ENCODE data around the gene PXDN. TPM values are rescaled to one million over a fixed set of nuclear protein-coding genes. Genes with fewer than 3 reads are reported as not detected.
"Not testable (repeated sequence)": the region's sequence is repeated elsewhere in the genome, so short reads cannot be mapped to it uniquely, and the experiment has no call there.

PXDN gene
- total RNA-seq, 1 donor from 2014 or later = 36.3 TPM

DNA sequence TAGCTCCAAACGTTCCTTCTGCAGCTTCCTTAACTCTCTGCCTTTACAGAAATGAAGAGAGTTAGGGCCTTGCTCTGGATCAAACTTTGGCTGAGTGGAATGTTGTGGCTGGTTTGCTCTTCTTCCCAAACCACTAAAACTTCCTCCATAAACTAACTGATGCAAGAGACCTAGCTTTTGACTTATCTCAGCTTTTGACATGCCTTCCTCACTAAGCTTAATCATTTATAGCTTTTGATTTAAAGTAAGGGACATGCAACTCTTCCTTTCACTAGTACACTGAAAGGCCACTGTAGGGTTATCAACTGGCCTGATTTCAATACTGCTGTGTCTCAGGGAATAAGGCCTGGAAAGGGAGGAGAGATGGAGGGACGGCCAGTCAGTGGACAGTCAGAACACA, 8.3 kb downstream of the PXDN start:
- H3K27me3 ChIP-seq (ENCODE audit: low read depth) = no peaks in the 10 kb centered on the region
- H3K27ac ChIP-seq = no peak overlapping the region
- no peak overlapping the region for H3K4me3 ChIP-seq
- peaks cover 19% of the 10 kb centered on the region for H3K4me1 ChIP-seq
- H3K9me3 ChIP-seq = no peaks in the 10 kb centered on the region
- no peak for DNase-seq
- TF ChIP-seq, protein P1, sequence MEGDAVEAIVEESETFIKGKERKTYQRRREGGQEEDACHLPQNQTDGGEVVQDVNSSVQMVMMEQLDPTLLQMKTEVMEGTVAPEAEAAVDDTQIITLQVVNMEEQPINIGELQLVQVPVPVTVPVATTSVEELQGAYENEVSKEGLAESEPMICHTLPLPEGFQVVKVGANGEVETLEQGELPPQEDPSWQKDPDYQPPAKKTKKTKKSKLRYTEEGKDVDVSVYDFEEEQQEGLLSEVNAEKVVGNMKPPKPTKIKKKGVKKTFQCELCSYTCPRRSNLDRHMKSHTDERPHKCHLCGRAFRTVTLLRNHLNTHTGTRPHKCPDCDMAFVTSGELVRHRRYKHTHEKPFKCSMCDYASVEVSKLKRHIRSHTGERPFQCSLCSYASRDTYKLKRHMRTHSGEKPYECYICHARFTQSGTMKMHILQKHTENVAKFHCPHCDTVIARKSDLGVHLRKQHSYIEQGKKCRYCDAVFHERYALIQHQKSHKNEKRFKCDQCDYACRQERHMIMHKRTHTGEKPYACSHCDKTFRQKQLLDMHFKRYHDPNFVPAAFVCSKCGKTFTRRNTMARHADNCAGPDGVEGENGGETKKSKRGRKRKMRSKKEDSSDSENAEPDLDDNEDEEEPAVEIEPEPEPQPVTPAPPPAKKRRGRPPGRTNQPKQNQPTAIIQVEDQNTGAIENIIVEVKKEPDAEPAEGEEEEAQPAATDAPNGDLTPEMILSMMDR (IDR thresholded peaks at IDR 0.05) = no peak
- no peak for ATAC-seq
- no peaks in the 10 kb centered on the region for H3K36me3 ChIP-seq
- intact Hi-C loops (cut with DNase I) = no loop called here

DNA sequence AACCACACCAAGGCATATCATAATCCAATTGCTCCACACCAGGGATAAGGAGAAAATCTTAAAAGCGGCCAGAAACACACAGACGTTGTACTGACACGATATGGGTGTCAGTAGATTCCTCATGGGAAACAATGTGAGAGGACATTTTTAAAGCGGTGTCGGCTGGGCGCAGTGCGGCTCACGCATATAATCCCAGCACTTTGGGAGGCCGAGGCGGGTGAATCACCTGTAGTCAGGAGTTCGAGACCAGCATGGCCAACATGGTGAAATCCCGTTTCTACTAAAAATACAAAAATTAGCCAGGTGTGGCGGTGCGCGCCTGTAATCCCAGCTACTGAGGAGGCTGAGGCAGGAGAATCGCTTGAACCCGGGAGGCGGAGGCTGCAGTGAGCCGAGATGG, 11.0 kb downstream of the PXDN start:
- H3K4me1 ChIP-seq = peaks cover 39% of the 10 kb centered on the region
- DNase-seq; H3K27ac ChIP-seq; H3K36me3 ChIP-seq; H3K4me3 ChIP-seq; H3K9me3 ChIP-seq; intact Hi-C loops (cut with DNase I); ATAC-seq; H3K27me3 ChIP-seq (ENCODE audit: low read depth): not testable (repeated sequence)

DNA sequence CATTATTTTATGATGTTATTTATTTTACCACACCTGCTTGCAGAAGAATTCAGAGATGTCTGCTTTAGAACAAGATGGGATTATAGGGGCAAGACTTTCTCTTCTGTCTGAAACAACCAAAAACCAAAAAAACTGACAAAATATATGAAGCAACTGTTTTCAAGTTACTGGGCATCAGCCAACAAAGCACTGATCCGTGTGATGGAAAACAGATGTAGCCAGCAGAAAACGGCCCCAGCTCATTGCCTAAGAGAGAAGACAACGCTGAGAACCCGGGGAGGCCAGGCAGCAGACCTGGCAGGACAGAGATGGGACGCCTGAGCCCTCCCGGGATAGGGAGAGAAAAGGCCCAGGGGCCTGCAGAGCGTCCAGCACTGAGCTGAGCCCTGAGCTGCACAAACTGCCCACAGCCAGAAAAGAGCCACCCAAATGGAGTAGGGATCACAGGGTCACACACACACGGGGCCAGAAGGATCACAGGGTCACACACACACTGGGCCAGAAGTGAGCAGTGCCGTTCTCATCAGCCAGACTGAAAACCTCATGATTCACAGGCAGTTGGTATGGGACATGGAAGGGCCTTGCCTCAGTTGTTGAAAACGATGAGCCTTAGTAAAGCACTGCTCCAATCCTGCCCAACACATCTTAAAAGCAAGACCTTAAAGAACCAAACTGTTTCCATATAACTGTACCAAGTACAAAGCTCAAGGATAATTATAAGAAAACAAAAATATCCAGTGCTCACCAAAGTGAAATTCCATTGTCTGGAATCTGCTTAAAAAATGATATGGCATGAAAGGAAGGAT, 12.1 kb downstream of the PXDN start:
- H3K27me3 ChIP-seq (ENCODE audit: low read depth) = no peaks in the 10 kb centered on the region
- H3K9me3 ChIP-seq = no peaks in the 10 kb centered on the region
- H3K27ac ChIP-seq = peak overlapping the region; percentile 66
- TF ChIP-seq, protein P1 (IDR thresholded peaks at IDR 0.05) = no peak
- H3K4me3 ChIP-seq = no peak overlapping the region
- intact Hi-C loops (cut with DNase I) = no loop called here
- DNase-seq (no peak), ATAC-seq (no peak)
- H3K4me1 ChIP-seq = peaks cover 46% of the 10 kb centered on the region
- H3K36me3 ChIP-seq = no peaks in the 10 kb centered on the region

DNA sequence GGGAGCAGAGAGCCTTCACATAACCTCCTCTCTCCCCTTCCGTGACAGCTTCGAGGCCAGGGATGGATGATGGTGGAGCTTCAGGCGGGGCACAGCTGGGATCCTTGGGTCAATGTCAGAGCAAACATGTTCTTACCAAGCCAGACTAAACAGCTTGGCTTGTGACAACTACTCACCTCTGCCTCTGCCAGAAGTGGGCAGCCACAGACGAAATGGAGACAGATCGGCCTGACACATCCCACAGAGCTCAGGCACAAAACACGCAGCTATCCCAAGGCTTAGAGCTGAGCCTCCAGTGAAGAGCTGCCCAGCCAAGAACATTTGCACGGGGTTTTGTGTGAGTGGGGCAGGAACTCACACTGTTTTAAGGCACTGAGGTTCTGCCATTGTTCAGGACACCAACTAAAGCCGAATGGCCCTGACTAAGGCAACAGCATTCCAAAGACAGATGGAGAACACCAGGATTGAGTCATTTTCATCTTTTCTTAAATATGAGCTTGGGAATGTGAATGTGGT, 12.8 kb downstream of the PXDN start:
- TF ChIP-seq, protein P1 (IDR thresholded peaks at IDR 0.05) = no peak
- ATAC-seq (peak; percentile 13 to 27), DNase-seq (peak; percentile 28)
- no peaks in the 10 kb centered on the region for H3K27me3 ChIP-seq (ENCODE audit: low read depth)
- H3K4me3 ChIP-seq = no peak overlapping the region
- peak overlapping the region; percentile 66 for H3K27ac ChIP-seq
- intact Hi-C loops (cut with DNase I) = no loop called here
- H3K36me3 ChIP-seq = no peaks in the 10 kb centered on the region
- H3K4me1 ChIP-seq = peaks cover 42% of the 10 kb centered on the region
- no peaks in the 10 kb centered on the region for H3K9me3 ChIP-seq

DNA sequence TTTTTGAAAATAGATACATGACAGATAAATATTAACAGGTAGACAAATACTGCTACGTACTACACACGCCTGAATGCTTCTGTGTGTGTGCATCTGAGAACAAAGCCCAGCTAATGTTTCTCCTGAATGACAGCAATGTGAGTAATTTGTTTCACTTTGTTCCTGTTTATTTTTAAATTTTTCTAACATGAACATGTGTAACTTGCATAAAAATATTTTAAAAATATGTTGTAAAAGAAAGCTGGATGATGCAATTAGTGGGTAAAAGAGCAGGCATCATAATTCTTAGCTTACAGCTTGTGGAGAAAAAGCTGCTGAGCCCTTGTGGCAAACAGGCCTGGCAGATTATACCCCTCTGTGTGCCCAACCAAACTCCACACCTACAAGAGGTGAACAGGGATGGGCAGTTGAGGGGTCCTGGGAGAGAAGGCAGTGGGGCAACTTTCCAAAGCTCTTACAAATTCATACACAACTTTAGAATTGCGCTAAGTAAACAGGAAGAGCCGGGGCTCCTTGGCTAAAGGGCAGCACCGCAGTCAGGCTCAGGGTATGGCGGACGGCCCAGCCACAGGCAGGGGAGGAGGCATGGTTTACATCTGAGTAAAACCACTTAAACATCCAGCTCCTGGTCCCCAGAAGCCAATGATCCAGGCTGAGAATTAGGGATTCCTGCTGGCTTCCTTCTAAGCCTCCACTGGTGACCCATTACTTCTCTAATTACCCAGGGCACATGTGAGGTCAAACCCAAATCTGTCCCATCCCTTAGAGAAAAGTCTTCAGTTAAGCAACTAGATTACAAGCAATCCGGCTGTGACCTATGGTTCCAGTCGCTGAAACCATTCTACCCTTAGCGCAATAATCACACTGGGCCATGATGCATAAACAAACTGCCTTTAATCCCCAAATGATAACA, 14.0 kb downstream of the PXDN start:
- H3K36me3 ChIP-seq = no peaks in the 10 kb centered on the region
- no peaks in the 10 kb centered on the region for H3K9me3 ChIP-seq
- H3K27ac ChIP-seq = peak overlapping the region; percentile 66
- no peaks in the 10 kb centered on the region for H3K27me3 ChIP-seq (ENCODE audit: low read depth)
- H3K4me3 ChIP-seq = no peak overlapping the region
- ATAC-seq = peak; percentile 55 to 62
- peak; percentile 49 for DNase-seq
- intact Hi-C loops (cut with DNase I) = no loop called here
- H3K4me1 ChIP-seq = peaks cover 41% of the 10 kb centered on the region
- TF ChIP-seq, protein P1 (IDR thresholded peaks at IDR 0.05) = no peak

Data from lower lobe of right lung (tissue), 2 donors.